PC-3 (cell line): ENCODE data around the gene SLIT1.

Source experiments
- CTCF ChIP-seq: fragments of 300-600 bp; sonication (generic); conservative IDR thresholded peaks from 2 replicates; pipeline ENCODE4 v1.5.1; 2017; ENCODE audit warnings: antibody characterized with exemption, low read depth, mild to moderate bottlenecking, low read length
- EZH2 ChIP-seq: fragments of 300-600 bp; sonication (generic); IDR thresholded peaks from one replicate; pipeline ENCODE4 v1.6.1; 2017; ENCODE audit warnings: antibody characterized with exemption, mild to moderate bottlenecking, low read length; ENCODE audit not compliant: unreplicated experiment
- EZH2phosphoT487 ChIP-seq: fragments of 300-600 bp; sonication (generic); IDR thresholded peaks from 2 replicates; pipeline ENCODE4 v1.6.1; 2018; ENCODE audit warnings: mild to moderate bottlenecking, antibody characterized with exemption, low read length, borderline replicate concordance

- no peak for TF ChIP-seq CTCF
- no peak for TF ChIP-seq EZH2
- TF ChIP-seq EZH2phosphoT487 = no peak
These were observed 31.5 kb upstream of the SLIT1 start for GRCh38 chr10:97217299-97217698.
